Measurements from ENCODE around the gene GRIK1. TPM values are rescaled to one million over a fixed set of nuclear protein-coding genes. Genes with fewer than 3 reads are reported as not detected.

The GRIK1 gene
- total and polyA plus RNA-seq, 12 donors: not detected

- Histone ChIP-seq H3K9me3 (peaks cover 0 to 15% (median 2%) of the 10 kb centered on the region in 11 donors), H3K4me3 (no peak overlapping the region), H3K4me1 (no peaks in the 10 kb centered on the region), H3K27me3 (no peaks in the 10 kb centered on the region), H3K36me3 (no peaks in the 10 kb centered on the region), H3K27ac (no peak overlapping the region)
- TF ChIP-seq CTCF (IDR thresholded peaks at IDR 0.05): no peak
- 93 to 97% methylated on average over 1 of the region's 1 CpG for WGBS, 2 donors
- intact Hi-C loops (cut with DNase I): no loop called here
- ATAC-seq (no peak), DNase-seq (no peak)
Observed at GRCh38 chr21:29521872-29522271, 417.9 kb downstream of the GRIK1 start.

DNA sequence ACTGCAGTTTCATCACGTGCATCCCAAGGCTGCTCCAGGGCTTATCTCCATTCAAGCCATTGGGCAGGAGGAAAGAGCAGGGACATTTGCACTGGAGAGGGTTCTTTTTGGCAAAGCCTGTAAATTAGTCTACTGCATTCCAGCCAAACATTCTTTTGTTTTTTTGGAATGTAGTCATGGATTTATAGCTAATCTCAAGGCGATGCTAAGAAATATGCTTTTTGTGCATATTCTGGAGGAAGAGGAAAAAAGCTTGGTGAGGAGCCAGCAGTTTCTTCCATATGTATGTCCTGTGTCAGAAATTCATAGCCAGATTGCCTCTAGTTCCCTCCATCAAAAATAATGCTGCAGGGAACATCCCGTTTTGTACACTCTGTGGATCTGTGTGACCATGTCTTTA, 419.6 kb downstream of the GRIK1 start:
- no peak for TF ChIP-seq CTCF (IDR thresholded peaks at IDR 0.05)
- Histone ChIP-seq H3K4me3 (no peak overlapping the region), H3K36me3 (no peaks in the 10 kb centered on the region), H3K27ac (no peak overlapping the region), H3K4me1 (no peaks in the 10 kb centered on the region), H3K27me3 (no peaks in the 10 kb centered on the region), H3K9me3 (peaks cover 0 to 5% (median under 1%) of the 10 kb centered on the region in 11 donors)
- intact Hi-C loops (cut with DNase I): no loop called here
- 66 to 71% methylated on average over 3 of the region's 3 CpGs for WGBS, 2 donors
- ATAC-seq (no peak), DNase-seq (no peak)

DNA sequence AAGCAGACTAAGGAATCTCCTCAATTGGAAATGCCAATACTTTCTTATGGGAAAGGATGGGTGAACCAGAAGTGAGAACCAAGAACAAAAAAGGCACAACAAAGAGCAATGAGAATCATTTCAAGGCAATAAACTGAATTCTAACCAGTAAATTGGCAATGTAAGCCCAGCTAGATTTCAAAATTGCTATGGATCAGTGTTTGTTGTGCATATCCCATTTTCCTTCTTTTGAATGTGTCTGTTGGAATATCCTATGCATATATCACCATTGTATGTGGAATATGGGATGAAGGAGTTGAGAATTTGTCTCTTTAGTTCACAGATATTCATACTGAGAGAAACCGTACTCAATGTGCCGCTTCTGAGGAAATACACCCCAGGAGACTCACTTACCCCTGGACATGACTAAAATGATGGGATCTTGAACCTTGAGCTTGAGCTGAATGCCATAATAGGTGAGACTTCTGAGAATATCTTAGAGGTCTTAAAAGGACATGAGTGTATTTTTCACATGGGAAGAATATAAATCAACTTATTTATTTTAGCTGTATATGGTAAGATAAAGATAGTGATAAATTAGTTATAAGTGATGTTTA, 425.0 kb downstream of the GRIK1 start:
- intact Hi-C loops (cut with DNase I): no loop called here
- 98 to 99% methylated on average over 2 of the region's 2 CpGs for WGBS, 2 donors
- no peaks in the 10 kb centered on the region for H3K27me3 ChIP-seq
- H3K4me1 ChIP-seq: no peaks in the 10 kb centered on the region
- no peak overlapping the region for H3K4me3 ChIP-seq
- peaks cover 0 to 28% (median 13%) of the 10 kb centered on the region in 11 donors for H3K9me3 ChIP-seq
- H3K36me3 ChIP-seq: peaks cover 0 to 5% (median 0%) of the 10 kb centered on the region in 9 donors
- TF ChIP-seq CTCF (IDR thresholded peaks at IDR 0.05): no peak
- DNase-seq (no peak), ATAC-seq (no peak)
- H3K27ac ChIP-seq: no peak overlapping the region

DNA sequence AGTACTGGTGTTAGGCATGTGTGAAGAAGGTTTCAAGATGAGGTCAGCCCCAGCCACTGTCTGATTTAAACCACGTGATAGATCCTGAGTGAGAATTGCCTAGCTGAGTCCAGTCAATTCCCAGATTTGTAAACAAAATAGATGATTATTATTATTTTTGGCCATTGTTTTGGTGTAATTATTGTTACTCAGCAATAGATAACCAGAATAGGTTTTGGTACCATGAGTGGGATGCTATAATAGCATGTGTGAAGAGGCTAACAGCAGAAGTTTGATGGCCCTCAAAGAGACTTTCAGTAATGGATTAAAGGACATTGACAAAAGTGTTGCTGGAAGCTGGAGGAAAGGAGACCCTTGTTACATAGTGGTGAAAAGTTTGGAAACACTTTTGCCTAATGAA, 426.3 kb downstream of the GRIK1 start:
- no peak for ATAC-seq
- intact Hi-C loops (cut with DNase I): no loop called here
- 83 to 96% methylated on average over 1 of the region's 1 CpG for WGBS, 2 donors

More for the DNA sequence above, 426.3 kb downstream of the GRIK1 start:
- Histone ChIP-seq H3K27ac (no peak overlapping the region), H3K27me3 (no peaks in the 10 kb centered on the region), H3K9me3 (peaks cover 0 to 28% (median 13%) of the 10 kb centered on the region in 11 donors), H3K4me1 (no peaks in the 10 kb centered on the region), H3K4me3 (no peak overlapping the region), H3K36me3 (peaks cover 0 to 5% (median 0%) of the 10 kb centered on the region in 9 donors)
- no peak for DNase-seq
- no peak for TF ChIP-seq CTCF (IDR thresholded peaks at IDR 0.05)

Measured in heart right ventricle (tissue), 16 donors.